Measurements from ENCODE around the gene SLC35A3. TPM values are rescaled to one million over a fixed set of nuclear protein-coding genes. Genes with fewer than 3 reads are reported as not detected.
"Not testable (repeated sequence)": the region's sequence is repeated elsewhere in the genome, so short reads cannot be mapped to it uniquely, and the experiment has no call there.

Gene SLC35A3
- total and polyA plus RNA-seq, 10 of the 15 experiments (the other 5 are each of a cell fraction or from before 2014, with no cell fraction given): 3.6 to 24.3 (median 15.4) TPM

DNA sequence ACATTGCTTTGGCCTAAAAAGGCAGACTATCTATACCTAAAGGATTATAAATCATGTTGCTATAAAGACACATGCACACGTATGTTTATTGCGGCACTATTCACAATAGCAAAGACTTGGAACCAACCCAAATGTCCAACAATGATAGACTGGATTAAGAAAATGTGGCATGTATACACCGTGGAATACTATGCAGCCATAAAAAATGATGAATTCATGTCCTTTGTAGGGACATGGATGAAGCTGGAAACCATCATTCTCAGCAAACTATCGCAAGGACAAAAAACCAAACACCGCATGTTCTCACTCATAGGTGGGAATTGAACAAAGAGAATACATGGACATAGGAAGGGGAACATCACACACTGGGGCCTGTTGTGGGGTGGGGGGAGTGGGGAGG is 9.5 kb upstream of the SLC35A3 start:
- H3K4me2 ChIP-seq (ENCODE audit: control insufficient read depth, insufficient read depth); RAD21 ChIA-PET (ENCODE audit: unreplicated experiment); BruUV-seq (replicated peaks); in situ Hi-C loops (cut with MboI); H3K9ac ChIP-seq (ENCODE audit: control insufficient read depth, insufficient read depth, low read length); FAIRE-seq; H3K36me3 ChIP-seq (ENCODE audit: control insufficient read depth in 2 of 2, insufficient read depth in 2 of 2, low read length in 1 of 2); H3K27ac ChIP-seq (ENCODE audit: control insufficient read depth, insufficient read depth); H2AFZ ChIP-seq (ENCODE audit: control insufficient read depth, low read depth, low read length); H4K20me1 ChIP-seq (ENCODE audit: control insufficient read depth, insufficient read depth); H3K4me3 ChIP-seq; H3K4me1 ChIP-seq (ENCODE audit: control insufficient read depth, insufficient read depth, low read length); H3K79me2 ChIP-seq (ENCODE audit: control insufficient read depth, insufficient read depth, low read length); POLR2A ChIA-PET; intact Hi-C loops (cut with micrococcal nuclease; ENCODE audit: unreplicated experiment); H3K27me3 ChIP-seq (replicated peaks in 1 of 2; ENCODE audit: control insufficient read depth in 2 of 2, insufficient read depth in 2 of 2, low read length in 1 of 2); CTCF ChIA-PET; H3K9me3 ChIP-seq (replicated peaks; ENCODE audit: control insufficient read depth, insufficient read depth, low read length); ATAC-seq; SMC1A ChIA-PET (ENCODE audit: uncharacterized antibody, unreplicated experiment); DNase-seq (ENCODE audit: low read depth, low spot score): not testable (repeated sequence)
- WGBS (ENCODE audit: insufficient coverage, insufficient replicate concordance, low lambda C conversion rate, missing lambda C conversion rate): 81% methylated on average over 5 of the region's 5 CpGs

DNA sequence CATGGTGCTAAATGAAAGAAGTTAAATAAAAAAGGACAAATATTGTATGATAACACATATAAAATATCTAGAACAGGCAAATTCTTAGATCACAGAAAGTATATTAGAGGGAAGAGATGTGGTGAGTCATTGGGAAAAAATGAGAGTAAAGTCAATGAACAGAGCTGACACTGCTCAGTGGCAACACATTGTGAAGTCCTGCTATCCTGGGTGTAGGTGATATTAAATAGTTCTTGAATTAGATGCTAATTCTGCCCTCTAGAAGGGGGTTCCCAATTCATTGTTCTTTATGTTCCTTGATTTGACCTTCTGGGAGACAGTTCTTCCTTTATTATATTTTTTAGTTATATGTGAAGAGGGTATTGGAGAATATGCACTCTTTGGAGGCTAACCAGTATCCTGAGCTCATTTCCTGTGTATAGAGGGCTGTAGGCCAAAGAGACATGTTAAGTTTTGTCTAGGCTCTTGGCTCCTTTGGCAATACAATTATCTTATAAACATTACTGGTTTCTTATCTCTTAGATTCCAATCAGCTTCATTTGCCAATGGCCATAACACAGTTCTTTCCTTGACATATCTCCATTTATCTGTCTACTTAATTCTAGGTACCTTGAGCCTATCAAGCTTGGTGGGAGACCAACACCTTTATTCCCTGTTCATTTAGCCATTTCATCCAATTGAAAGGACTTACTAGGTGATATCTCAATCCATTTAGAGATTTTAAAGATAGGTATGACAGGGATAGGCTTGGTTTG is 6.6 kb upstream of the SLC35A3 start:
- TF ChIP-seq STAT1 (conservative IDR thresholded peaks at IDR 0.05) (no peak), ASH2L (IDR thresholded peaks at IDR 0.05; ENCODE audit: borderline replicate concordance, low read depth) (no peak), IKZF2 (IDR thresholded peaks at IDR 0.05) (no peak), MEF2B (IDR thresholded peaks at IDR 0.05; ENCODE audit: partially characterized antibody, poor library complexity, severe bottlenecking) (no peak), SMAD5 (IDR thresholded peaks at IDR 0.05; ENCODE audit: low read depth) (no peak), EGR1 (IDR thresholded peaks at IDR 0.05; ENCODE audit: borderline replicate concordance in 1 of 2, low read depth in 2 of 2, low read length in 2 of 2) (no peak)
- TF ChIP-seq, protein P1, sequence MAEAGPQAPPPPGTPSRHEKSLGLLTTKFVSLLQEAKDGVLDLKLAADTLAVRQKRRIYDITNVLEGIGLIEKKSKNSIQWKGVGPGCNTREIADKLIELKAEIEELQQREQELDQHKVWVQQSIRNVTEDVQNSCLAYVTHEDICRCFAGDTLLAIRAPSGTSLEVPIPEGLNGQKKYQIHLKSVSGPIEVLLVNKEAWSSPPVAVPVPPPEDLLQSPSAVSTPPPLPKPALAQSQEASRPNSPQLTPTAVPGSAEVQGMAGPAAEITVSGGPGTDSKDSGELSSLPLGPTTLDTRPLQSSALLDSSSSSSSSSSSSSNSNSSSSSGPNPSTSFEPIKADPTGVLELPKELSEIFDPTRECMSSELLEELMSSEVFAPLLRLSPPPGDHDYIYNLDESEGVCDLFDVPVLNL (IDR thresholded peaks at IDR 0.05; ENCODE audit: low read depth, low read length): no peak
- TF ChIP-seq, protein P2, sequence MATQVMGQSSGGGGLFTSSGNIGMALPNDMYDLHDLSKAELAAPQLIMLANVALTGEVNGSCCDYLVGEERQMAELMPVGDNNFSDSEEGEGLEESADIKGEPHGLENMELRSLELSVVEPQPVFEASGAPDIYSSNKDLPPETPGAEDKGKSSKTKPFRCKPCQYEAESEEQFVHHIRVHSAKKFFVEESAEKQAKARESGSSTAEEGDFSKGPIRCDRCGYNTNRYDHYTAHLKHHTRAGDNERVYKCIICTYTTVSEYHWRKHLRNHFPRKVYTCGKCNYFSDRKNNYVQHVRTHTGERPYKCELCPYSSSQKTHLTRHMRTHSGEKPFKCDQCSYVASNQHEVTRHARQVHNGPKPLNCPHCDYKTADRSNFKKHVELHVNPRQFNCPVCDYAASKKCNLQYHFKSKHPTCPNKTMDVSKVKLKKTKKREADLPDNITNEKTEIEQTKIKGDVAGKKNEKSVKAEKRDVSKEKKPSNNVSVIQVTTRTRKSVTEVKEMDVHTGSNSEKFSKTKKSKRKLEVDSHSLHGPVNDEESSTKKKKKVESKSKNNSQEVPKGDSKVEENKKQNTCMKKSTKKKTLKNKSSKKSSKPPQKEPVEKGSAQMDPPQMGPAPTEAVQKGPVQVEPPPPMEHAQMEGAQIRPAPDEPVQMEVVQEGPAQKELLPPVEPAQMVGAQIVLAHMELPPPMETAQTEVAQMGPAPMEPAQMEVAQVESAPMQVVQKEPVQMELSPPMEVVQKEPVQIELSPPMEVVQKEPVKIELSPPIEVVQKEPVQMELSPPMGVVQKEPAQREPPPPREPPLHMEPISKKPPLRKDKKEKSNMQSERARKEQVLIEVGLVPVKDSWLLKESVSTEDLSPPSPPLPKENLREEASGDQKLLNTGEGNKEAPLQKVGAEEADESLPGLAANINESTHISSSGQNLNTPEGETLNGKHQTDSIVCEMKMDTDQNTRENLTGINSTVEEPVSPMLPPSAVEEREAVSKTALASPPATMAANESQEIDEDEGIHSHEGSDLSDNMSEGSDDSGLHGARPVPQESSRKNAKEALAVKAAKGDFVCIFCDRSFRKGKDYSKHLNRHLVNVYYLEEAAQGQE (IDR thresholded peaks at IDR 0.05; ENCODE audit: low read depth, low read length): no peak
- no peak overlapping the region for H3K9ac ChIP-seq (ENCODE audit: control insufficient read depth, insufficient read depth, low read length)
- H3K27ac ChIP-seq (ENCODE audit: control insufficient read depth, insufficient read depth): no peak overlapping the region
- H3K79me2 ChIP-seq (ENCODE audit: control insufficient read depth, insufficient read depth, low read length): no peaks in the 10 kb centered on the region
- RAD21 ChIA-PET (ENCODE audit: unreplicated experiment): interaction anchor here (0.6 to 1.3 kb wide), 2 partner anchors 9 to 336 kb away, joined by 3 read pairs; no protein-coding TSS in a partner anchor
- no peak overlapping the region for H2AFZ ChIP-seq (ENCODE audit: control insufficient read depth, low read depth, low read length)
- no peaks in the 10 kb centered on the region for H3K4me1 ChIP-seq (ENCODE audit: control insufficient read depth, insufficient read depth, low read length)
- CTCF ChIA-PET: no interaction called here
- DNase-seq (ENCODE audit: low read depth, low spot score) (no peak), FAIRE-seq (no peak), ATAC-seq (no peak)
- in situ Hi-C loops (cut with MboI) (no loop called here), intact Hi-C loops (cut with micrococcal nuclease; ENCODE audit: unreplicated experiment) (no loop called here)
- H3K36me3 ChIP-seq (ENCODE audit: control insufficient read depth in 2 of 2, insufficient read depth in 2 of 2, low read length in 1 of 2): no peaks in the 10 kb centered on the region
- no peak overlapping the region for H3K4me3 ChIP-seq
- POLR2A ChIA-PET: no interaction called here
- no peak overlapping the region for H3K4me2 ChIP-seq (ENCODE audit: control insufficient read depth, insufficient read depth)
- no peaks in the 10 kb centered on the region for H4K20me1 ChIP-seq (ENCODE audit: control insufficient read depth, insufficient read depth)
- H3K9me3 ChIP-seq (replicated peaks; ENCODE audit: control insufficient read depth, insufficient read depth, low read length): no peaks in the 10 kb centered on the region
- SMC1A ChIA-PET (ENCODE audit: uncharacterized antibody, unreplicated experiment): interaction anchor here (0.5 to 1.6 kb wide), 2 partner anchors 10 to 500 kb away, joined by 3 to 5 read pairs; no protein-coding TSS in a partner anchor
- BruUV-seq (replicated peaks): no TSS peak
- no peaks in the 10 kb centered on the region for H3K27me3 ChIP-seq (replicated peaks in 1 of 2; ENCODE audit: control insufficient read depth in 2 of 2, insufficient read depth in 2 of 2, low read length in 1 of 2)
